Keratinocyte (primary cell): Measurements from ENCODE around the gene DPYSL4. TPM values are rescaled to one million over a fixed set of nuclear protein-coding genes. Genes with fewer than 3 reads are reported as not detected.

Source experiments
- DNase-seq: peaks from one replicate; pipeline ENCODE4 v3.0.0-alpha.2; 2011; ENCODE audit warnings: low read depth, missing footprints, low spot score
- FAIRE-seq: peaks from 2 replicates; lab custom pipeline; 2011; peaks lifted over from hg19 to GRCh38; lab: Jason Lieb, UNC
- H2AFZ ChIP-seq: 2 replicates; pipeline ENCODE4 v1.6.0; 2012; ENCODE audit warnings: low read length, control low read depth, inconsistent platforms; ENCODE audit not compliant: control insufficient read depth
- H3K27ac ChIP-seq: 2 replicates; pipeline ENCODE4 v1.5.1; 2011; ENCODE audit warnings: low read length; ENCODE audit not compliant: control insufficient read depth, insufficient read depth
- H3K27me3 ChIP-seq: 3 replicates; pipeline ENCODE4 v1.6.0; 2011; ENCODE audit warnings: low read length; ENCODE audit not compliant: control insufficient read depth, insufficient read depth; ENCODE audit errors: extremely low read depth
- H3K36me3 ChIP-seq, 2 experiments: 2 replicates in 1 of 2; 3 replicates in 1 of 2; pipeline ENCODE4 v1.5.1; 2011; ENCODE audit warnings: low read length in 2 of 2, mild to moderate bottlenecking in 1 of 2; ENCODE audit not compliant: control insufficient read depth in 2 of 2, insufficient read depth in 2 of 2; ENCODE audit errors: extremely low read depth in 1 of 2
- H3K4me1 ChIP-seq: 3 replicates; pipeline ENCODE4 v1.5.1; 2011; ENCODE audit warnings: low read length; ENCODE audit not compliant: control insufficient read depth, insufficient read depth; ENCODE audit errors: extremely low read depth
- H3K4me2 ChIP-seq: 3 replicates; pipeline ENCODE4 v1.6.0; 2011; ENCODE audit warnings: low read depth, low read length; ENCODE audit not compliant: control insufficient read depth, insufficient read depth; ENCODE audit errors: extremely low read depth
- H3K4me3 ChIP-seq, 3 experiments: fragments of 200-600 bp in 1 of 3; sonication (generic) in 1 of 3; 2 replicates in 2 of 3; 3 replicates in 1 of 3; pipeline ENCODE4 v1.5.1; 2011 to 2016; ENCODE audit warnings: low read length in 3 of 3, mild to moderate bottlenecking in 3 of 3, control low read depth in 2 of 3, inconsistent platforms in 1 of 3, low read depth in 1 of 3, mixed read lengths in 1 of 3, mixed run types in 1 of 3, moderate library complexity in 1 of 3; ENCODE audit not compliant: control insufficient read depth in 2 of 3, insufficient read depth in 2 of 3; ENCODE audit errors: extremely low read depth in 1 of 3
- H3K79me2 ChIP-seq: 2 replicates; pipeline ENCODE4 v1.6.0; 2012; ENCODE audit warnings: low read length; ENCODE audit not compliant: control insufficient read depth, insufficient read depth
- H3K9ac ChIP-seq: 3 replicates; pipeline ENCODE4 v1.6.0; 2011; ENCODE audit warnings: low read length; ENCODE audit not compliant: control insufficient read depth, insufficient read depth; ENCODE audit errors: extremely low read depth
- H3K9me1 ChIP-seq: 3 replicates; pipeline ENCODE4 v1.6.0; 2011; ENCODE audit warnings: low read length; ENCODE audit not compliant: control insufficient read depth, insufficient read depth; ENCODE audit errors: extremely low read depth
- H3K9me3 ChIP-seq: 2 replicates; pipeline ENCODE4 v1.5.1; 2012; ENCODE audit warnings: low read depth, low read length; ENCODE audit not compliant: control insufficient read depth
- H4K20me1 ChIP-seq: 3 replicates; pipeline ENCODE4 v1.6.0; 2011; ENCODE audit warnings: low read length; ENCODE audit not compliant: control insufficient read depth, insufficient read depth; ENCODE audit errors: extremely low read depth
- CTCF ChIP-seq, 3 experiments: IDR thresholded peaks in 1 of 3; conservative IDR thresholded peaks in 1 of 3; optimal IDR thresholded peaks in 1 of 3; 2 replicates in 2 of 3; 3 replicates in 1 of 3; pipeline versions ENCODE3 to v1.5.1; 2011; ENCODE audit warnings: low read length in 3 of 3, mild to moderate bottlenecking in 3 of 3, moderate library complexity in 2 of 3, control low read depth in 1 of 3, inconsistent platforms in 1 of 3; ENCODE audit not compliant: insufficient read depth in 2 of 3; ENCODE audit errors: extremely low read depth in 1 of 3
- EZH2 ChIP-seq: IDR thresholded peaks from one replicate; pipeline ENCODE4 v1.6.1; 2012; ENCODE audit warnings: inconsistent platforms, mild to moderate bottlenecking, low read length, moderate library complexity
- dilution Hi-C: fragments of 300-500 bp; cut with MboI; formaldehyde crosslinking; loops from one replicate; pipeline ENCODE4 v1.7.0; 2020; ENCODE audit warnings: low sequenced_read_pairs; ENCODE audit not compliant: extremely low pct_ligation_motif_present
- polyA plus RNA-seq, 5 experiments: library from polyadenylated mRNA; depleted of rRNA in 3 of 5; stranded (reverse) in 3 of 5; stranded (forward) in 1 of 5; unstranded in 1 of 5; fragments of >200 nt; gene quantifications; 1 replicate in 1 of 5; 2 replicates in 3 of 5; 3 replicates in 1 of 5; pipeline versions ENCODE4 v1.2.1 to v1.2.3, GENCODE V29; 2011 to 2012; ENCODE audit warnings: missing spikeins in 2 of 5, low read depth in 1 of 5, low replicate concordance in 1 of 5

Gene DPYSL4
- polyA plus RNA-seq, 1 donor (not counting 4 experiments of a cell fraction or from before 2014, with no cell fraction given) = 7.4 TPM

- peaks cover 18% of the 10 kb centered on the region for H3K27me3 ChIP-seq
- no peaks in the 10 kb centered on the region for H4K20me1 ChIP-seq
- no peak overlapping the region for H3K4me2 ChIP-seq
- H2AFZ ChIP-seq = no peak overlapping the region
- FAIRE-seq (no peak), DNase-seq (no peak)
- dilution Hi-C loops = no loop called here
- H3K9ac ChIP-seq = no peak overlapping the region
- peaks cover 2% of the 10 kb centered on the region for H3K9me3 ChIP-seq
- no peak overlapping the region for H3K4me3 ChIP-seq
- no peaks in the 10 kb centered on the region for H3K36me3 ChIP-seq
- H3K4me1 ChIP-seq = no peaks in the 10 kb centered on the region
- H3K79me2 ChIP-seq = no peaks in the 10 kb centered on the region
- no peak for TF ChIP-seq EZH2
- no peak for TF ChIP-seq CTCF (optimal IDR thresholded peaks at IDR 0.05 in 1 of 3, IDR thresholded peaks at IDR 0.05 in 1 of 3, conservative IDR thresholded peaks at IDR 0.05 in 1 of 3; ENCODE audit: extremely low read depth in 1 of 3, insufficient read depth in 2 of 3, low read length in 3 of 3)
- no peaks in the 10 kb centered on the region for H3K9me1 ChIP-seq
- no peak overlapping the region for H3K27ac ChIP-seq
Measured at GRCh38 chr10:132168571-132169030, 18.1 kb upstream of the DPYSL4 start.

- Histone ChIP-seq H3K36me3 (no peaks in the 10 kb centered on the region), H3K27me3 (peaks cover 18% of the 10 kb centered on the region), H3K9me1 (no peaks in the 10 kb centered on the region), H3K4me2 (no peak overlapping the region), H4K20me1 (no peaks in the 10 kb centered on the region), H2AFZ (no peak overlapping the region), H3K4me1 (no peaks in the 10 kb centered on the region), H3K9ac (no peak overlapping the region), H3K27ac (no peak overlapping the region), H3K79me2 (no peaks in the 10 kb centered on the region), H3K4me3 (no peak overlapping the region), H3K9me3 (peaks cover 5% of the 10 kb centered on the region)
- TF ChIP-seq CTCF (optimal IDR thresholded peaks at IDR 0.05 in 1 of 3, IDR thresholded peaks at IDR 0.05 in 1 of 3, conservative IDR thresholded peaks at IDR 0.05 in 1 of 3; ENCODE audit: extremely low read depth in 1 of 3, insufficient read depth in 2 of 3, low read length in 3 of 3) = no peak
- no peak for TF ChIP-seq EZH2
- no peak for FAIRE-seq
- no peak for DNase-seq
- dilution Hi-C loops = no loop called here
Measured at GRCh38 chr10:132169031-132169765, 17.6 kb upstream of the DPYSL4 start.
